ENCODE data around the gene DBT. TPM values are rescaled to one million over a fixed set of nuclear protein-coding genes. Genes with fewer than 3 reads are reported as not detected.

DBT gene
- total RNA-seq, 1 experiment from 2014 or later: 16.8 TPM

GRCh38 chr1:100267284-100267683 is 17.6 kb upstream of the DBT start:
- H3K27me3 ChIP-seq (replicated peaks; ENCODE audit: insufficient read depth, low read depth, low read length, poor library complexity): no peaks in the 10 kb centered on the region
- H3K27ac ChIP-seq (ENCODE audit: low read depth, low read length, poor library complexity, severe bottlenecking): peak overlapping the region; percentile 91
- H3K4me3 ChIP-seq (ENCODE audit: low read depth, low read length, poor library complexity, severe bottlenecking): peak overlapping the region; percentile 93
- intact Hi-C loops (cut with micrococcal nuclease; ENCODE audit: unreplicated experiment): loop anchor here (5.0 kb wide), 1 partner anchor 85 kb away; the partner anchor contains the start of gene CDC14A
- POLR2A ChIA-PET (ENCODE audit: low non-redundant PET): no interaction called here
- DNase-seq (ENCODE audit: low spot score): no peak
- CTCF ChIA-PET: interaction anchor here (0.6 to 1.4 kb wide), 2 partner anchors 192 to 212 kb away, joined by 3 read pairs; no protein-coding TSS in a partner anchor
- no peaks in the 10 kb centered on the region for H3K4me1 ChIP-seq (ENCODE audit: insufficient read depth, low read length, poor library complexity, severe bottlenecking)
- no peaks in the 10 kb centered on the region for H3K9me3 ChIP-seq (ENCODE audit: low read depth, low read length, poor library complexity, severe bottlenecking)
- BruUV-seq (replicated peaks): no TSS peak
- no peak for TF ChIP-seq EZH2 (IDR thresholded peaks at IDR 0.05; ENCODE audit: borderline replicate concordance, low read depth, low read length, poor library complexity, severe bottlenecking)
- TF ChIP-seq CTCF (conservative IDR thresholded peaks at IDR 0.05; ENCODE audit: low read depth, low read length): no peak
- peaks cover 39% of the 10 kb centered on the region for H3K36me3 ChIP-seq (ENCODE audit: insufficient read depth, low read length, poor library complexity, severe bottlenecking)

GRCh38 chr1:100266741-100267140 is 17.1 kb upstream of the DBT start:
- H3K36me3 ChIP-seq (ENCODE audit: insufficient read depth, low read length, poor library complexity, severe bottlenecking): peaks cover 34% of the 10 kb centered on the region
- CTCF ChIA-PET: interaction anchor here (0.7 to 1.4 kb wide), 2 partner anchors 121 to 192 kb away, joined by 3 read pairs; no protein-coding TSS in a partner anchor
- no peak for TF ChIP-seq CTCF (conservative IDR thresholded peaks at IDR 0.05; ENCODE audit: low read depth, low read length)
- TF ChIP-seq EZH2 (IDR thresholded peaks at IDR 0.05; ENCODE audit: borderline replicate concordance, low read depth, low read length, poor library complexity, severe bottlenecking): no peak
- H3K27me3 ChIP-seq (replicated peaks; ENCODE audit: insufficient read depth, low read depth, low read length, poor library complexity): no peaks in the 10 kb centered on the region
- peak overlapping the region; percentile 91 for H3K27ac ChIP-seq (ENCODE audit: low read depth, low read length, poor library complexity, severe bottlenecking)
- intact Hi-C loops (cut with micrococcal nuclease; ENCODE audit: unreplicated experiment): loop anchor here (5.0 kb wide), 1 partner anchor 86 kb away; the partner anchor contains the start of gene CDC14A
- H3K4me1 ChIP-seq (ENCODE audit: insufficient read depth, low read length, poor library complexity, severe bottlenecking): no peaks in the 10 kb centered on the region
- DNase-seq (ENCODE audit: low spot score): peak; percentile 8
- TSS peak; percentile 72 for BruUV-seq (replicated peaks)
- POLR2A ChIA-PET (ENCODE audit: low non-redundant PET): no interaction called here
- H3K4me3 ChIP-seq (ENCODE audit: low read depth, low read length, poor library complexity, severe bottlenecking): peak overlapping the region; percentile 93
- H3K9me3 ChIP-seq (ENCODE audit: low read depth, low read length, poor library complexity, severe bottlenecking): no peaks in the 10 kb centered on the region

- H3K27me3 ChIP-seq (replicated peaks; ENCODE audit: insufficient read depth, low read depth, low read length, poor library complexity): no peaks in the 10 kb centered on the region
- intact Hi-C loops (cut with micrococcal nuclease; ENCODE audit: unreplicated experiment): loop anchor here (5.0 kb wide), 1 partner anchor 86 kb away; the partner anchor contains the start of gene CDC14A
These were observed 16.5 kb upstream of the DBT start, which contains the start of gene RTCA for GRCh38 chr1:100265931-100266740. Gene RTCA (plus strand): TSS chr1:100266216. CDS start chr1:100266376, 160 bp downstream.

More at GRCh38 chr1:100265931-100266740, 16.5 kb upstream of the DBT start, which contains the start of gene RTCA:
- peaks cover 28% of the 10 kb centered on the region for H3K36me3 ChIP-seq (ENCODE audit: insufficient read depth, low read length, poor library complexity, severe bottlenecking)
- peak within 1 kb of the TSS; percentile 93 for H3K4me3 ChIP-seq (ENCODE audit: low read depth, low read length, poor library complexity, severe bottlenecking)
- peak; percentile 98 for DNase-seq (ENCODE audit: low spot score)
- no TSS peak for BruUV-seq (replicated peaks)
- H3K27ac ChIP-seq (ENCODE audit: low read depth, low read length, poor library complexity, severe bottlenecking): peak within 1 kb of the TSS; percentile 91
- CTCF ChIA-PET: interaction anchor here (0.7 to 1.4 kb wide), 2 partner anchors 120 to 193 kb away, joined by 3 read pairs; no protein-coding TSS in a partner anchor
- no peaks in the 10 kb centered on the region for H3K9me3 ChIP-seq (ENCODE audit: low read depth, low read length, poor library complexity, severe bottlenecking)
- TF ChIP-seq CTCF (conservative IDR thresholded peaks at IDR 0.05; ENCODE audit: low read depth, low read length): no peak
- no peak for TF ChIP-seq EZH2 (IDR thresholded peaks at IDR 0.05; ENCODE audit: borderline replicate concordance, low read depth, low read length, poor library complexity, severe bottlenecking)
- POLR2A ChIA-PET (ENCODE audit: low non-redundant PET): interaction anchor here (0.5 to 0.7 kb wide), 2 partner anchors 8 to 16 kb away, joined by 3 to 5 read pairs; partner anchors contain the start of gene DBT
- H3K4me1 ChIP-seq (ENCODE audit: insufficient read depth, low read length, poor library complexity, severe bottlenecking): no peaks in the 10 kb centered on the region
